Erythroblast (primary cell): ENCODE data around the gene FARP1.

Experiments
- GATA1 ChIP-seq: IDR thresholded peaks from 2 replicates; pipeline ENCODE4 v1.6.1; 2011; ENCODE audit warnings: low read depth, mild to moderate bottlenecking, control low read depth, low read length, moderate library complexity
- POLR2A ChIP-seq: IDR thresholded peaks from 2 replicates; pipeline ENCODE4 v1.6.1; 2011; ENCODE audit warnings: mild to moderate bottlenecking, low read length

DNA sequence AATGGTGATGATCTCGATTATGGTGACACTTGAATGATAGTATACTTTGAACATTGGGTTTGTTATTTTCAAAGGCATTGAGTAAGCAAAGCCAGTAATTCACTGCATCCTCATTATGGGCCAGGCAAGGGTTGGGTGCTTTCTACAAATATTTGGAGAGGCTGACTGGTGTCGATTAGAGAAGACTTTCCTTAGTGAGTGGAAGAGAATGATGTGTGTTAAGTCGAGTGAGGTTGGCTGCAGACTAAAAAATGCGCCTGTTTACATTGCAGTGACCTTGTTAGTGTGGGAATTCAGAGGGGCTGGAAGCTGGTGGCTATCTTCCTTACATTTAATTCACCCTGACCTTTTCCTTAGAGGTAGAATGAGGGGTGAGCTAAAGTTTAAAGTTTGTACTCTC lies 56.6 kb downstream of the FARP1 start:
- TF ChIP-seq POLR2A (no peak), GATA1 (no peak)
